GM19240 (cell line): ENCODE results near the gene RAB26.

ENCODE experiments used
- DNase-seq: peaks from one replicate; pipeline ENCODE4 v3.0.0; 2011; ENCODE audit warnings: low spot score; ENCODE audit not compliant: insufficient read length

RAB26 gene

DNA sequence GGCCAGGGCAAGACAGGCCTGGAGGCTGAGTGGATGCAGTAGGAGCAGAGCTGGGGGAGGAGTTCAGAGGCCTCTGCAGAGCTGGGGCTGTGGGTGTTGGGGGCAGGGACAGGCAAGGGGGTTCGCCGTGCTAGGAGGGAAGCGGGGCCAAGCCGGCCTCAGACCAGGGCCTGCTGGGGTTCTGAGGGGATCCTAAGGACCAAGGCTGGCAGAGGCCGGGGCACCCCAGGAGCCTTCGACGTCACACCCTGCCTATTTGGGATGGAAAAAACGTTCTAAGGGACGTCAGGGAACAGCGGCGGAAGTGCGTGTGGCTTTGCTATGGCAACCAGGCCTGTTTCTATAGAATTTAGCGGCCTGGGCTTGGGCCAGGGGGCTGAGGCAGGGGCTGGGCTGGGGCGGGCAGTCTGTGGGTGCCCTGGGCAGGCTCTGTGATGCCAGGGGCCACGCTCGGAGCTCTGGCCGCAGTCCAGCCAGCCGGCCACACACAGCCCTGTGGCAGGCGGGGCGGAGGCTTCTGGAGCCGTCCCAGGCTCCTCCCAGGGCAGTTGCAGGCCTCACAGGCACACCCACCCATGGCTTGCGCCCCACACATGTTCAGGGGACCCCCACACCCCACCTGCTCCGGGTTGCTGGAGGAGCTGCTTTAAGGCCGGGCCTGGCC, 10.9 kb downstream of the RAB26 start:
- no peak for DNase-seq

DNA sequence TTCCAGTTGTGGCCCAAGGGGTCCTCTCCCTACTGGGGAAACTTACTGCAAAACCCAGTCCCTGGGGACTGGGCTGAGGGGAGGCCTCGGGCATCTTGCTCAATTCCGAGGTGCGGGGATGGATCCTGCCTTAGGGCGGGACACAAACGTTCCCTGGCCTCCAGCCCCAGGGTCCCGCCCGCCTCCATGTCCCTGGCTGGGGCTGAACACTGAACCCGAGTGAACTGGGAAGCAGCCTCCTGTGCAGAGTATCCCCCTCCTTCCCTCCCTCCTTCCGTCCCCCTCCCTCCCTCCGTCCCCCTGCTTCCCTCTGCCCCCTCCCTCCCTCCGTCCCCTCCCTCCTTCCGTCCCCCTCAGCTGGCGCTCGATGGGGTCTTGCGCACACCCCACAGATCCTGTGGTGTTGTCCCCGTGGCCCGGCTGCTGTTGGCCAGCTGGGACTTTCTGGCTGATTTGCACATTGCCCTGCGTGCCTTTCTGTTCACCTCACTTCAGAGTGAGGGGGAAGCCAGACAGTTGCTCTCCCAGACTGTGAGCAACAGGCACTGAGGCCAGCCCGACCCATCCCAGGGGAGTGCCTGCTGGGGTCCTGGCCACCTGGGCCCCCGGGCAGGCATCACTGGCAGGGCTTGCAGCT, 12.6 kb downstream of the RAB26 start:
- DNase-seq: no peak

GRCh38 chr16:2161911-2162310, 13.5 kb downstream of the RAB26 start:
- DNase-seq: no peak

GRCh38 chr16:2162676-2163118, 14.3 kb downstream of the RAB26 start:
- DNase-seq: no peak

- no peak for DNase-seq
Observed at GRCh38 chr16:2163211-2163881, 14.9 kb downstream of the RAB26 start.

GRCh38 chr16:2165861-2166260, 17.4 kb downstream of the RAB26 start:
- no peak for DNase-seq

DNA sequence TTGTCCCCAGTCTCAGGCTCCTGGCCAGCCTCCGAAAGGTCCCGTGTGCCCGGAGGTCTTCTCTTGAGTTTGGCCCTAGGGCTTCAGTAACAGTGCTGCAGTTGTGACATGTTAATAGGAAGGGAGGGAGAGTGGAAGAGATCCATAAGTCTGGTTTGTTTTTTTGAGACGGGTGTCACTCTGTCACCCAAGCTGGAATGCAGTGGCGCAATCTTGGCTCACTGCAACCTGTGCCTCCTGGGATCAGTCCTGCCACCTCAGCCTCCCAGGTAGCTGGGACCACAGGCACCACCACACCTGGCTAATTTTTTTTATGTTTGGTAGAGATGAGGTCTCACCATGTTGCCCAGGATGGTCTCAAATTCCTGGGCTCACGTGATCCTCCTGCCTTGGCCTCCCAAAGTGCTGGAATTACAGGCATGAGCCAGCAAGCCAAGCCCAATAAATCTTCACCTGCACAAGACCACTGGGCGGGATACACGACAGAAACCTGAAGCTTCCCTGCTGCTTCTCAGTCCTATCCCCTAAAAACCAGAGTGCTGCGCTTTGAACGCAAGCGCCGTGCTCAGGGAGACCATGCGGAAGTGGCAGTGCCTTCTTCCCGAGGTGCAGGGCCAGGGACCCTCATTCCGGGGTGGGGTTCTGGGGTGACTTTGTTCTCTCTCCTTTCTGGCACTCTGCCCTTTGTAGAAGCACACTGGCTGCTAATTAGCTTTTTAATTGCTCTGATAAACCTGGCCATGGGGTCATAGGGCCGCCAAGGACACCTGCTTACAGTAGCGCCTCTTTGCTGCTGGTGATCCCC, 18.0 kb downstream of the RAB26 start:
- no peak for DNase-seq

DNA sequence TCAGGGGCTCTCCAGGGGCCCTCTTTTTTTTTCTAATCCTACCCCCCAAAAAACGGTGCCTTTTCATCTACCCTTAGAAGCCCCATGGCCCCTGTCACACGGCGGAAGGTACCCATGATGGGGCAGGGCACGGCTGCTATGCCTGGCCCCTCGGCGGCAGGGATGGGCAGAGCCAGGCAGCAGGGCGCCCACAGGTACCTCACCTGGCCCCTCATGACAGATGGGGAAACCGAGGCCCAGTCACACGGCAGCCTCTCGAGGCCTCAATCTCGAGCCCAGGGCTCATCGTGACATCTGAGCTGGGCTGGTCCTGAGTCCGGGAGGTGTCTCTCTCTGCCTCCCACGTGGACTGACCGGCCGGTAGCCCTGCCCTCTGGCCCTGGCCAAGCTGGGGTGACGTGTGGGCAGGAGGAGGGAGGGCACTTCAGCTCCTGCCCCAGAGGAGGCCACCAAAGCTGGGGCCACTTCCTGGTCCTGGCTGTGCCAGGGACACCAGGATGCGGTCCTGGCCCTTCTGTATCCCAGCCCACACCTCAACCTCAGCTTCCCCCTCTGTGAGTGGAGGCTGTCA, 18.7 kb downstream of the RAB26 start:
- DNase-seq: no peak

DNA sequence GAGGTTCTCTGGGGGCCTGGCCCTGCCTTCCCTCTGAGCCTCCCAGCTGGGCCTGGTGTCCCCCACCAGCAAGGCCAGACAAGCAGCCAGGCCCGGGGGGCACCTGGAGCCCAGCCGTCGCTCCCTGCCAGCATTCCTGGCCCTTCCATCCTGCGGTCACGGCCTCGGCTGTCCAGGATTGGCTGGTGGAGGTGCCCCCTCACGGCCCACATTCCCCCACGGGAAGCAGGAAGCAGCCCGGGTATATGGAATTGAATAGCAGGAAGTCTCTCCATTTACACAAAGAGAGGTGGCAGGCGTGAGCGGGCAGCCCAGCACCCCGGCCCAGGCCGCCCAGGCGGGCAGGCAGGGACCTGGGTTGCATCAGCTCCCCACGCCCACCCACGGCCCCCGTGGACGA, 21.7 kb downstream of the RAB26 start:
- no peak for DNase-seq

- no peak for DNase-seq
Observed at GRCh38 chr16:2170587-2171435, 22.4 kb downstream of the RAB26 start.

GRCh38 chr16:2171601-2172178, 23.3 kb downstream of the RAB26 start:
- no peak for DNase-seq

DNA sequence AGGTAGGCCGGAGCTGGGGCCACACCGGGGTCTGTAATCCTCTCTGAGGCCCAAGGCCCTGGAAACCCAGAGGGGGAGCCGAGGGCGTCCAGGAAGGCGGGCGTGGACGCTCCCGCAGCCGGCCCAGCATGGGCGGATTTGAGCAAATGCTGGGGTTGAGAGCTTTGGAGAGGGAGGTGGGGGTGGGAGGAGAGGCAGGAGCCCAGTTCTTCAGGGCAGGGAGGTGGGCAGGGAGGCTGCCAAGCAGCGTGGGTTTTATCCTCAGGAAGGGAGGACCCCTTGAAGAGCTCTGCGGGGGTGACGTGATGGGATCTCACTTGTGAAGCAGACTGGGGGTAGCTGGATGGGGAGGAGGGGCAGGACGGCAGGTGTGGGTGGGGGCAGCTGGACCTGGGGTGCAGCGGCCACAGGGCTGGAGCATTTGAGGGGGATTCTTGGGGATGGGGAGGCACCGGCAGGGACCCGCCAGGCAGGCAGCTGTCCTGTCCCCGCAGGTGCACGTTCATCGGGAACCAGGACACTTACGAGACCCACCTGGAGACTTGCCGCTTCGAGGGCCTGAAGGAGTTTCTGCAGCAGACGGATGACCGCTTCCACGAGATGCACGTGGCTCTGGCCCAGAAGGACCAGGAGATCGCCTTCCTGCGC, 24.4 kb downstream of the RAB26 start:
- no peak for DNase-seq

- no peak for DNase-seq
Observed at GRCh38 chr16:2173366-2173765, 24.9 kb downstream of the RAB26 start.

GRCh38 chr16:2173916-2174315, 25.5 kb downstream of the RAB26 start:
- no peak for DNase-seq

DNA sequence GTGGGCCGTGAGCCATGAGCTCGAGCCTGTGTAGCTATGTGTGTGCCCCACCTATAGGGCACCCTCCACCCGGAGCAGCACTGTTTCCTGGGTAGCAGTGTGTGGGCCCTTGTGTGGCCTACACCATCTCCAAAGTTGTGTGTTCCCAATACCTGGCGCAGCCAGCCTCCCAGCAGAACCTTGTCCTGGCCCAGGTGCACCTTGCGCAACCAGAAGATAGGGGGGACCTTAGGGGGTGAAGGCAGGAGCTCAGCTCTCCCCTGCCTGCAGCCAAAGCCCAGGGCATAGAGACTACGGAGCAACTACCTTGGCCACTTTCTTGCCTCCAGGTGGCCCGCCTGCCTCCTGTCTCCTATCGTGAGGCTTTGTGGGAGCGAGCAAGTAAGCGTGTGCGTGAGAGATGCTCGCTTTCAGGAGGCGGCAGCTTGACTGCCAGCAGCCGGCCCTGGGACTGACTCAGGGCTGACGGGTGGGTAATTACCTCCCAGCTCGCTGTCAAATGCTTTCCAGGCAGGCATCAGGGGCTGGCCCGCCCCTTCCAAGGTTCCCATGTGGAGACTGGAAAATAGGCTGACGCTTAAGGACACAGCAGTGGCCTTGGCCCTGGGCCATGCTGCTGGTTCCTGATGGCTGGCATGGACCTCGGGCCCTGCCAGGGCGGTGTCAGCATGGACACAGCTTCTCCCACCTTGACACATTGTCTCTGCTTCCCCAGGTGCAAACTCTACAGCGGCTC, 26.1 kb downstream of the RAB26 start:
- no peak for DNase-seq

DNA sequence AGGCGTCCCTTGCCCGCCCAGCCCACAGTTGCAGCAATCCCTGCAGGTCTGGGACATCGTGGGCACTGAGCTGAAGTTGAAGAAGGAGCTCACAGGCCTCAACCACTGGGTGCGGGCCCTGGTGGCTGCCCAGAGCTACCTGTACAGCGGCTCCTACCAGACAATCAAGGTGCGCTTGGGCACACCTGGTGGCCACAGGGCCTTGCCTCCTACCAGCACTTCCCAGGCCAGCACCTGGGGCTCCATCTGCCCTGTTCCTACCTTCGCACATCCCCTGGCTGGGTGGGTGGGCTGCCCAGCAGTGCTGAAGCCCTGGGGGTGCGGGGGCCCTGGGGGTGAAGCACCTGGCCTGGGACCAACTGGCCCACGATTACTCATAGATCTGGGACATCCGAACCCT, 27.0 kb downstream of the RAB26 start:
- DNase-seq: no peak

- DNase-seq: no peak
Observed at GRCh38 chr16:2176047-2176446, 27.6 kb downstream of the RAB26 start.

- no peak for DNase-seq
Observed at GRCh38 chr16:2177101-2177500, 28.7 kb downstream of the RAB26 start.

DNA sequence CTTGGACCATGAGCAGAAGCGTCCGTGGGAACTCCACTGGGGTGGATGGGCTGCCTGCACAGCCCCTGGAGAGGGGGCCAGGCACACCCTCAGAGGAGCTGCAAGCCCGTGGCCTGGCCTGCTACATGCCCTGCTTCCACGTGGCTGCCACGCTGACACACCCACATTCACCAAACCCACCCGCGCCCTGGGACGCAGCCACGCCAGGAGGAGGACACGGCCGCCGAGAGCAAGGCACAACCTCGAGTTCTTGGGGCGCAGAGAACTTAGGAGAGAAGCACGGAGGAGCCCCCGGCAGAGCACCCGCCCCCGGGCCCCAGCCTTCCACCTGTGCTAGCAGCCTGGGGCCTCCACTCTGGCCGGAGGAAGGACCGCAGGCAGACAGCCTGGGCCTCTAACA, 29.1 kb downstream of the RAB26 start:
- DNase-seq: no peak
